GM12878 (cell line): ENCODE measurements around the gene NIBAN1. TPM values are rescaled to one million over a fixed set of nuclear protein-coding genes. Genes with fewer than 3 reads are reported as not detected.
A peak's percentile ranks its signal among the peaks of the same experiment; 100 is the strongest.

Experiments used
- ATF7 ChIP-seq: fragments of 450-650 bp; IDR thresholded peaks from 2 replicates; pipeline ENCODE4 v1.6.1; 2016; ENCODE audit warnings: low read depth, mild to moderate bottlenecking
- ETV6 ChIP-seq, 2 experiments: fragments of 450-650 bp in 1 of 2; IDR thresholded peaks in 1 of 2; conservative IDR thresholded peaks in 1 of 2; 2 replicates each; pipeline ENCODE4 v1.6.1; 2014; ENCODE audit warnings: antibody characterized with exemption in 1 of 2, borderline replicate concordance in 1 of 2, low read depth in 1 of 2, mild to moderate bottlenecking in 1 of 2, moderate library complexity in 1 of 2
- FOXK2 ChIP-seq: fragments of 450-650 bp; IDR thresholded peaks from 2 replicates; pipeline ENCODE4 v1.6.1; 2017; ENCODE audit warnings: mild to moderate bottlenecking, moderate library complexity
- GABPA ChIP-seq: IDR thresholded peaks from 2 replicates; pipeline ENCODE4 v1.6.1; 2014; ENCODE audit warnings: antibody characterized with exemption, low read depth, mild to moderate bottlenecking, inconsistent platforms
- IKZF1 ChIP-seq: fragments of 450-650 bp; conservative IDR thresholded peaks from 2 replicates; pipeline ENCODE4 v1.6.1; 2017; ENCODE audit warnings: antibody characterized with exemption, mild to moderate bottlenecking
- RCOR1 ChIP-seq: conservative IDR thresholded peaks from 2 replicates; pipeline ENCODE4 v1.6.1; 2012; ENCODE audit warnings: low read depth, low read length, improper control_type of control experiment
- SPI1 ChIP-seq: IDR thresholded peaks from 2 replicates; pipeline ENCODE4 v1.6.1; 2011; ENCODE audit warnings: low read depth, mild to moderate bottlenecking, low read length, moderate library complexity, borderline replicate concordance; ENCODE audit not compliant: insufficient read depth
- TCF7 ChIP-seq: IDR thresholded peaks from 2 replicates; pipeline ENCODE4 v1.6.1; 2014; ENCODE audit warnings: antibody characterized with exemption, borderline replicate concordance
- ZNF207 ChIP-seq: fragments of 450-650 bp; IDR thresholded peaks from 2 replicates; pipeline ENCODE4 v1.6.1; 2014; ENCODE audit warnings: antibody characterized with exemption, mild to moderate bottlenecking, borderline replicate concordance
- polyA plus RNA-seq, 11 experiments: library from polyadenylated mRNA; depleted of rRNA in 4 of 11; unstranded in 6 of 11; stranded (reverse) in 5 of 11; fragments of >200 nt; fragmentation: Nextera tagmentation in 4 of 11; fragmentation: Illumina TruSeq in 1 of 11; extraction: Ambion mirVana in 4 of 11; extraction: Trizol in 1 of 11; gene quantifications; 1 replicate in 1 of 11; 2 replicates in 10 of 11; pipeline versions ENCODE4 v1.2.1 to v1.2.3, GENCODE V29; 2011 to 2016; ENCODE audit warnings: inconsistent platforms in 2 of 11, missing spikeins in 2 of 11, low read depth in 1 of 11
- total RNA-seq, 4 experiments: library from RNA; depleted of rRNA in 3 of 4; stranded (reverse); fragments of >200 nt in 3 of 4; fragmentation: Illumina TruSeq in 1 of 4; extraction: Trizol in 1 of 4; gene quantifications; 2 replicates each; pipeline versions ENCODE4 v1.2.1 to v1.2.3, GENCODE V29; 2013 to 2021
- TF ChIP-seq, protein P1 (sequence below): IDR thresholded peaks from 2 replicates; pipeline ENCODE4 v1.6.1; 2012; ENCODE audit warnings: improper control_type of control experiment, low read depth, low read length; ENCODE audit not compliant: insufficient replicate concordance
- TF ChIP-seq, protein P2 (sequence below): IDR thresholded peaks from 2 replicates; pipeline ENCODE4 v1.6.1; 2012; ENCODE audit warnings: mild to moderate bottlenecking, low read depth, low read length
- TF ChIP-seq, protein P3 (sequence below): fragments of 450-650 bp; IDR thresholded peaks from 2 replicates; pipeline ENCODE4 v1.6.1; 2017; ENCODE audit warnings: borderline replicate concordance
- TF ChIP-seq, protein P4 (sequence below): fragments of 450-650 bp; IDR thresholded peaks from 2 replicates; pipeline ENCODE4 v1.6.1; 2017; ENCODE audit warnings: mild to moderate bottlenecking
- TF ChIP-seq, protein P5 (sequence below): fragments of 150-350 bp; IDR thresholded peaks from 2 replicates; pipeline ENCODE4 v1.6.1; 2014; ENCODE audit warnings: mild to moderate bottlenecking, low read depth, low read length

Gene NIBAN1
- total and polyA plus RNA-seq, 10 of the 15 experiments (the other 5 are each of a cell fraction or from before 2014, with no cell fraction given): 11.2 to 67.8 (median 44.3) TPM

DNA sequence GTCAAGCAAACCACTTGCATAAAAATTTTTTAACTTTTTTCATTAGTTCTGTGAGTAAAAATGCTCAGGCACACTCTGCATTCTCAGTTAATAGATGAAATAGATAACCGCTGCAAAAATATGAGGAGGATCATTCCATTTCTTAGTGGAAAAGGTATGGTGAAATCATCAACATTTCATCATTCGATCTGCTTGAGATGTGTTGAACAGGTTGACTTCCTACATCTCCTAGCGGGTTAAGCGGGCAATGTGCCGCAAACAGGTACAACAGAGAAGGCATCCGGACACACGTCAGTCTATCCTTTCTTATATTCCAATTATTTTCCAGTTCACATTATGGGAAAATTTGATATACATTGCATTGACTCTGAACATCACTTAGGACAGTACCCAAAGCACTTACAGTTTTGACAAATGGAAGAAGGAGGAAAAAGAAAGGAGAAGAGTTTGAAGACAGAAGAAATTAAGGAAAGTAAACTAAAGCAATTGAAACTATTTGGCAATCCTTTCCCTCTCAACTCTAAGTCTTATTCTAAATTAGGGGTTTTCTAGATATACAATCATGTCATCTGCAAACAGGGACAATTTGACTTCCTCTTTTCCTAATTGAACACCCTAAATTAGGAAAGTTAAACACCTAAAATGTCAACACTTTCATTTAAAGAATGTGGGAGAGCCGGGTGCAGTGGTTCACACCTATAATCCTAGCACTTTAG is 33.5 kb downstream of the NIBAN1 start (continued):
- TF ChIP-seq RCOR1 (no peak), ETV6 (conservative IDR thresholded peaks at IDR 0.05 in 1 of 2, IDR thresholded peaks at IDR 0.05 in 1 of 2; ENCODE audit: borderline replicate concordance in 1 of 2, low read depth in 1 of 2) (no peak), ZNF207 (no peak), ATF7 (peak; percentile 28; the same call in 1 of the 2 replicates), TCF7 (no peak), FOXK2 (no peak), IKZF1 (peak; percentile 87), GABPA (no peak), SPI1 (peak; percentile 79)
- TF ChIP-seq, protein P1, sequence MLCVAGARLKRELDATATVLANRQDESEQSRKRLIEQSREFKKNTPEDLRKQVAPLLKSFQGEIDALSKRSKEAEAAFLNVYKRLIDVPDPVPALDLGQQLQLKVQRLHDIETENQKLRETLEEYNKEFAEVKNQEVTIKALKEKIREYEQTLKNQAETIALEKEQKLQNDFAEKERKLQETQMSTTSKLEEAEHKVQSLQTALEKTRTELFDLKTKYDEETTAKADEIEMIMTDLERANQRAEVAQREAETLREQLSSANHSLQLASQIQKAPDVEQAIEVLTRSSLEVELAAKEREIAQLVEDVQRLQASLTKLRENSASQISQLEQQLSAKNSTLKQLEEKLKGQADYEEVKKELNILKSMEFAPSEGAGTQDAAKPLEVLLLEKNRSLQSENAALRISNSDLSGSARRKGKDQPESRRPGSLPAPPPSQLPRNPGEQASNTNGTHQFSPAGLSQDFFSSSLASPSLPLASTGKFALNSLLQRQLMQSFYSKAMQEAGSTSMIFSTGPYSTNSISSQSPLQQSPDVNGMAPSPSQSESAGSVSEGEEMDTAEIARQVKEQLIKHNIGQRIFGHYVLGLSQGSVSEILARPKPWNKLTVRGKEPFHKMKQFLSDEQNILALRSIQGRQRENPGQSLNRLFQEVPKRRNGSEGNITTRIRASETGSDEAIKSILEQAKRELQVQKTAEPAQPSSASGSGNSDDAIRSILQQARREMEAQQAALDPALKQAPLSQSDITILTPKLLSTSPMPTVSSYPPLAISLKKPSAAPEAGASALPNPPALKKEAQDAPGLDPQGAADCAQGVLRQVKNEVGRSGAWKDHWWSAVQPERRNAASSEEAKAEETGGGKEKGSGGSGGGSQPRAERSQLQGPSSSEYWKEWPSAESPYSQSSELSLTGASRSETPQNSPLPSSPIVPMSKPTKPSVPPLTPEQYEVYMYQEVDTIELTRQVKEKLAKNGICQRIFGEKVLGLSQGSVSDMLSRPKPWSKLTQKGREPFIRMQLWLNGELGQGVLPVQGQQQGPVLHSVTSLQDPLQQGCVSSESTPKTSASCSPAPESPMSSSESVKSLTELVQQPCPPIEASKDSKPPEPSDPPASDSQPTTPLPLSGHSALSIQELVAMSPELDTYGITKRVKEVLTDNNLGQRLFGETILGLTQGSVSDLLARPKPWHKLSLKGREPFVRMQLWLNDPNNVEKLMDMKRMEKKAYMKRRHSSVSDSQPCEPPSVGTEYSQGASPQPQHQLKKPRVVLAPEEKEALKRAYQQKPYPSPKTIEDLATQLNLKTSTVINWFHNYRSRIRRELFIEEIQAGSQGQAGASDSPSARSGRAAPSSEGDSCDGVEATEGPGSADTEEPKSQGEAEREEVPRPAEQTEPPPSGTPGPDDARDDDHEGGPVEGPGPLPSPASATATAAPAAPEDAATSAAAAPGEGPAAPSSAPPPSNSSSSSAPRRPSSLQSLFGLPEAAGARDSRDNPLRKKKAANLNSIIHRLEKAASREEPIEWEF: no peak
- TF ChIP-seq, protein P2, sequence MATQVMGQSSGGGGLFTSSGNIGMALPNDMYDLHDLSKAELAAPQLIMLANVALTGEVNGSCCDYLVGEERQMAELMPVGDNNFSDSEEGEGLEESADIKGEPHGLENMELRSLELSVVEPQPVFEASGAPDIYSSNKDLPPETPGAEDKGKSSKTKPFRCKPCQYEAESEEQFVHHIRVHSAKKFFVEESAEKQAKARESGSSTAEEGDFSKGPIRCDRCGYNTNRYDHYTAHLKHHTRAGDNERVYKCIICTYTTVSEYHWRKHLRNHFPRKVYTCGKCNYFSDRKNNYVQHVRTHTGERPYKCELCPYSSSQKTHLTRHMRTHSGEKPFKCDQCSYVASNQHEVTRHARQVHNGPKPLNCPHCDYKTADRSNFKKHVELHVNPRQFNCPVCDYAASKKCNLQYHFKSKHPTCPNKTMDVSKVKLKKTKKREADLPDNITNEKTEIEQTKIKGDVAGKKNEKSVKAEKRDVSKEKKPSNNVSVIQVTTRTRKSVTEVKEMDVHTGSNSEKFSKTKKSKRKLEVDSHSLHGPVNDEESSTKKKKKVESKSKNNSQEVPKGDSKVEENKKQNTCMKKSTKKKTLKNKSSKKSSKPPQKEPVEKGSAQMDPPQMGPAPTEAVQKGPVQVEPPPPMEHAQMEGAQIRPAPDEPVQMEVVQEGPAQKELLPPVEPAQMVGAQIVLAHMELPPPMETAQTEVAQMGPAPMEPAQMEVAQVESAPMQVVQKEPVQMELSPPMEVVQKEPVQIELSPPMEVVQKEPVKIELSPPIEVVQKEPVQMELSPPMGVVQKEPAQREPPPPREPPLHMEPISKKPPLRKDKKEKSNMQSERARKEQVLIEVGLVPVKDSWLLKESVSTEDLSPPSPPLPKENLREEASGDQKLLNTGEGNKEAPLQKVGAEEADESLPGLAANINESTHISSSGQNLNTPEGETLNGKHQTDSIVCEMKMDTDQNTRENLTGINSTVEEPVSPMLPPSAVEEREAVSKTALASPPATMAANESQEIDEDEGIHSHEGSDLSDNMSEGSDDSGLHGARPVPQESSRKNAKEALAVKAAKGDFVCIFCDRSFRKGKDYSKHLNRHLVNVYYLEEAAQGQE: no peak
- TF ChIP-seq, protein P3, sequence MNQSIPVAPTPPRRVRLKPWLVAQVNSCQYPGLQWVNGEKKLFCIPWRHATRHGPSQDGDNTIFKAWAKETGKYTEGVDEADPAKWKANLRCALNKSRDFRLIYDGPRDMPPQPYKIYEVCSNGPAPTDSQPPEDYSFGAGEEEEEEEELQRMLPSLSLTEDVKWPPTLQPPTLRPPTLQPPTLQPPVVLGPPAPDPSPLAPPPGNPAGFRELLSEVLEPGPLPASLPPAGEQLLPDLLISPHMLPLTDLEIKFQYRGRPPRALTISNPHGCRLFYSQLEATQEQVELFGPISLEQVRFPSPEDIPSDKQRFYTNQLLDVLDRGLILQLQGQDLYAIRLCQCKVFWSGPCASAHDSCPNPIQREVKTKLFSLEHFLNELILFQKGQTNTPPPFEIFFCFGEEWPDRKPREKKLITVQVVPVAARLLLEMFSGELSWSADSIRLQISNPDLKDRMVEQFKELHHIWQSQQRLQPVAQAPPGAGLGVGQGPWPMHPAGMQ: no peak
- TF ChIP-seq, protein P4, sequence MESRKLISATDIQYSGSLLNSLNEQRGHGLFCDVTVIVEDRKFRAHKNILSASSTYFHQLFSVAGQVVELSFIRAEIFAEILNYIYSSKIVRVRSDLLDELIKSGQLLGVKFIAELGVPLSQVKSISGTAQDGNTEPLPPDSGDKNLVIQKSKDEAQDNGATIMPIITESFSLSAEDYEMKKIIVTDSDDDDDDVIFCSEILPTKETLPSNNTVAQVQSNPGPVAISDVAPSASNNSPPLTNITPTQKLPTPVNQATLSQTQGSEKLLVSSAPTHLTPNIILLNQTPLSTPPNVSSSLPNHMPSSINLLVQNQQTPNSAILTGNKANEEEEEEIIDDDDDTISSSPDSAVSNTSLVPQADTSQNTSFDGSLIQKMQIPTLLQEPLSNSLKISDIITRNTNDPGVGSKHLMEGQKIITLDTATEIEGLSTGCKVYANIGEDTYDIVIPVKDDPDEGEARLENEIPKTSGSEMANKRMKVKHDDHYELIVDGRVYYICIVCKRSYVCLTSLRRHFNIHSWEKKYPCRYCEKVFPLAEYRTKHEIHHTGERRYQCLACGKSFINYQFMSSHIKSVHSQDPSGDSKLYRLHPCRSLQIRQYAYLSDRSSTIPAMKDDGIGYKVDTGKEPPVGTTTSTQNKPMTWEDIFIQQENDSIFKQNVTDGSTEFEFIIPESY: peak; percentile 58; the same call in 1 of the 2 replicates
- TF ChIP-seq, protein P5, sequence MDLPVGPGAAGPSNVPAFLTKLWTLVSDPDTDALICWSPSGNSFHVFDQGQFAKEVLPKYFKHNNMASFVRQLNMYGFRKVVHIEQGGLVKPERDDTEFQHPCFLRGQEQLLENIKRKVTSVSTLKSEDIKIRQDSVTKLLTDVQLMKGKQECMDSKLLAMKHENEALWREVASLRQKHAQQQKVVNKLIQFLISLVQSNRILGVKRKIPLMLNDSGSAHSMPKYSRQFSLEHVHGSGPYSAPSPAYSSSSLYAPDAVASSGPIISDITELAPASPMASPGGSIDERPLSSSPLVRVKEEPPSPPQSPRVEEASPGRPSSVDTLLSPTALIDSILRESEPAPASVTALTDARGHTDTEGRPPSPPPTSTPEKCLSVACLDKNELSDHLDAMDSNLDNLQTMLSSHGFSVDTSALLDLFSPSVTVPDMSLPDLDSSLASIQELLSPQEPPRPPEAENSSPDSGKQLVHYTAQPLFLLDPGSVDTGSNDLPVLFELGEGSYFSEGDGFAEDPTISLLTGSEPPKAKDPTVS: no peak
